ENCODE measurements around the gene PRAMEF26.
"Not testable (repeated sequence)": the region's sequence is repeated elsewhere in the genome, so short reads cannot be mapped to it uniquely, and the experiment has no call there.

DNA sequence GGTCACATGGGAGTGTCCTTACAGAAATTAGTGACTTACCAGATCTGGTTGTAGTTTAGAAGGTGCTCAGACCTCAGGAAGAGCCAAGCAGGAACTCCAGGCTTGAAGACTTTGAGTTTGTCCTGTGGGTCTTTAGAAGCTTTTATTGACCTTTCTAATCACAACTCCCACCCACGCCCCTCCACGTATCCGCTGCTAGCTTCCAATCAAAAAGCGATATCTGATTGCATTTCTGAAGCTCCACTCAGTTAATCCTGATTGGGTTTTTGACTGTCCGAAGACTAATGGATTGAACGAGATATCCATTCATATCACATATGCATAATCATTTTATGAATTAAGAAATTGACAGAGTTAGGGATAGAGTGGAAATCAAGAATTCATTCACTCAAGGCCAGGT, 39.1 kb downstream of the PRAMEF26 start, which contains the start of gene HNRNPCL2:
- TF ChIP-seq, protein P1, sequence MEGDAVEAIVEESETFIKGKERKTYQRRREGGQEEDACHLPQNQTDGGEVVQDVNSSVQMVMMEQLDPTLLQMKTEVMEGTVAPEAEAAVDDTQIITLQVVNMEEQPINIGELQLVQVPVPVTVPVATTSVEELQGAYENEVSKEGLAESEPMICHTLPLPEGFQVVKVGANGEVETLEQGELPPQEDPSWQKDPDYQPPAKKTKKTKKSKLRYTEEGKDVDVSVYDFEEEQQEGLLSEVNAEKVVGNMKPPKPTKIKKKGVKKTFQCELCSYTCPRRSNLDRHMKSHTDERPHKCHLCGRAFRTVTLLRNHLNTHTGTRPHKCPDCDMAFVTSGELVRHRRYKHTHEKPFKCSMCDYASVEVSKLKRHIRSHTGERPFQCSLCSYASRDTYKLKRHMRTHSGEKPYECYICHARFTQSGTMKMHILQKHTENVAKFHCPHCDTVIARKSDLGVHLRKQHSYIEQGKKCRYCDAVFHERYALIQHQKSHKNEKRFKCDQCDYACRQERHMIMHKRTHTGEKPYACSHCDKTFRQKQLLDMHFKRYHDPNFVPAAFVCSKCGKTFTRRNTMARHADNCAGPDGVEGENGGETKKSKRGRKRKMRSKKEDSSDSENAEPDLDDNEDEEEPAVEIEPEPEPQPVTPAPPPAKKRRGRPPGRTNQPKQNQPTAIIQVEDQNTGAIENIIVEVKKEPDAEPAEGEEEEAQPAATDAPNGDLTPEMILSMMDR (IDR thresholded peaks at IDR 0.05), result not testable (repeated sequence)
- TF ChIP-seq EZH2 (IDR thresholded peaks at IDR 0.05), result not testable (repeated sequence)

All from neural progenitor cell (in vitro differentiated cells).